Mesodermal cell (in vitro differentiated cells): ENCODE results near the gene AP4M1.
"Not testable (repeated sequence)": the region's sequence is repeated elsewhere in the genome, so short reads cannot be mapped to it uniquely, and the experiment has no call there.

ENCODE experiments used
- H3K27ac ChIP-seq: 2 replicates; pipeline ENCODE4 v1.7.0; 2013; ENCODE audit warnings: mild to moderate bottlenecking, low read depth, low read length, moderate library complexity; ENCODE audit not compliant: severe bottlenecking
- H3K36me3 ChIP-seq: 2 replicates; pipeline ENCODE4 v1.7.1; 2013; ENCODE audit warnings: mild to moderate bottlenecking, low read length, moderate library complexity; ENCODE audit not compliant: control insufficient read depth, insufficient read depth
- H3K4me1 ChIP-seq: one replicate; pipeline ENCODE4 v1.7.1; 2013; ENCODE audit warnings: mild to moderate bottlenecking, low read length; ENCODE audit not compliant: insufficient read depth, control insufficient read depth, poor library complexity, severe bottlenecking
- H3K4me3 ChIP-seq: 2 replicates; pipeline ENCODE4 v1.7.0; 2013; ENCODE audit warnings: low read length, control low read depth, mild to moderate bottlenecking; ENCODE audit not compliant: insufficient read depth, poor library complexity, severe bottlenecking; ENCODE audit errors: extremely low read depth
- H3K9me3 ChIP-seq: 2 replicates; pipeline ENCODE4 v1.7.1; 2013; ENCODE audit warnings: mild to moderate bottlenecking, low read length, moderate library complexity; ENCODE audit not compliant: control insufficient read depth
- WGBS, 2 experiments: methylation state at CpG; one replicate each; pipeline ENCODE4 v1.1.5; 2013; ENCODE audit warnings: missing lambda C conversion rate in 2 of 2; ENCODE audit not compliant: insufficient coverage in 2 of 2; 5-methylcytosine and 5-hydroxymethylcytosine counted together

Gene AP4M1

DNA sequence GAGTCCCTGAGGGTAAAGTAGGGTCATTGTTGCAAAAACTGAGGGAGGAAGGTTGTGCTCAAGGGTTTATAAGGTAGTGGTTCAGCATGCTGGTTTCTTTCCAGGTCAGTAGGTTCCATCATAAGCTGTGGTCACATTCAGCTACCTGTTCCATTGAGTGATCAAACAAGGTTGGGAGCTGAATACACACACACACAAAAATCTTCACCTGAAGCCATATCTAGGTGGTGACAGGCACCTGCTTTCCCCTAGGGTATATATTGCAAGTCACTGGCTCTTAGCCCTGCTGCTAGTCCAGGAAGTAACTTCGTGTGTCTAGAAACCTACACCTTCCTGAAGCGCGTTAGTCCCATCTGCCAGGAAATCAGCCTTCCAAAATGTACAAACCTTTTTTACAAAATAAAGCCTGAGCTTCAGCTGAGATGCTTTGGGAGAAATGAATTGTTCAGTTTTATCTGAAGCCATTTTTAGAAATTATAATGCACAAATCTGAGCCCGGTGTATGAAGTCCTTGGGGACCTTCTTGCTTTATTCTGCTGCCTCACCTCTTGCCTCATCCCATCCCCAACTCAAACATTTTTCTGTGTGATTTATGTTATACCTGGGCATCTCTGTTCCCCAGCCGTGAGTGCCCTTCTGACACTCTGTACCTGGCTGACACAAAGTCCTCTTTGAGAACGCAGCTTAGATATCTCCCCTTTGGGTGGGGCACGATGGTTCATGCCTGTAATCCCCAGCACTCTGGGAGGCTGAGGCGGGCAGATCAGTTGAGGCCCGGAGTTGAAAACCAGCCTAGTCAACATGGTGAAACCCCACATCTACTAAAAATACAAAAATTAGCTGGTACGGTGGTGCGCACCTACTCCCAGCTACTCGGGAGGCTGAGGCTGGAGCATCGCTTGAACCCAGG lies 36.7 kb downstream of the AP4M1 start:
- Histone ChIP-seq H3K4me3 (no peak overlapping the region), H3K36me3 (no peaks in the 10 kb centered on the region), H3K27ac (no peak overlapping the region), H3K4me1 (no peaks in the 10 kb centered on the region), H3K9me3 (no peaks in the 10 kb centered on the region)
- 90 to 93% methylated on average over 12 to 13 of the region's 13 CpGs for WGBS, 2 experiments

DNA sequence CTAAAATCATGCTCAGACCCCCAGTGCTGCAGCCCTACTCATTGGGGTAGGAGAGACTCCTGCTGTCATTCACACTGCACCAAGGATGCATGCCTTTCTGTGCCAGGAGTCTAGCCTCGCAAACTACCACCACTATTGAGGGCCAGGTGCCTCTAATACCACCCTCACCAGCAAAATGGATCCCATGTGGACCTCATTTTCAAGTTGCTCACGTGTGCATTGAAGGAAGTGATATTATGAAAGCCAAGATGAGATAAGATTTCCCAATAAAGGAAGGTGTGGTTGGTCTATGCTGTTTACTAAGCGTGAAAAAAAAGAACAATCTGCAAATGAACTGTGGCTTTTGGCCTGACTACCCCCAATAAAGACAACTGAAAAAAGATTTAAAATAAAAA lies 40.1 kb downstream of the AP4M1 start:
- Histone ChIP-seq H3K36me3 (no peaks in the 10 kb centered on the region), H3K4me3 (no peak overlapping the region), H3K9me3 (no peaks in the 10 kb centered on the region), H3K27ac (no peak overlapping the region), H3K4me1 (no peaks in the 10 kb centered on the region)
- 100% methylated on average over 1 of the region's 3 CpGs for WGBS, 2 experiments

DNA sequence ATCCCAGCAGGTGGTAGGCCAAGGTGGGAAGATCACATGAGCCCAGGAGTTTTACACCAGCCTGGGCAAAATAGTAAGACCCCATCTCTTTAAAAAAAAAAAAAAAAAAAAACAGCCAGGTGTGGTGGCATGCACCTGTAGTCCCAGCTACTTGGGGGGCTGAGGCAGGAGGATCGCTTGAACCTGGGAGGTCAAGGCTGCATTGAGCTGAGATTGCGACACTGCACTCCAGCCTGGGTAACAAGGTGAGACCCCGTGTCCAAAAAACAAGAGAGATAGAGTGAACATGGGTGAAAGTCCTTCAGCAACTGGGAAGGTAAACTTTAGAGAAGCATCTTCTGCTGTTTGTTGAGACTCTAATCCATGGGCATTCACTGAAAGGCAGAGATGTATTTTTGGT lies 41.0 kb downstream of the AP4M1 start:
- H3K9me3 ChIP-seq: no peaks in the 10 kb centered on the region
- H3K36me3 ChIP-seq: no peaks in the 10 kb centered on the region
- H3K4me1 ChIP-seq: no peaks in the 10 kb centered on the region
- no peak overlapping the region for H3K4me3 ChIP-seq
- 90 to 98% methylated on average over 3 of the region's 3 CpGs for WGBS, 2 experiments
- H3K27ac ChIP-seq: no peak overlapping the region

GRCh38 chr7:100146350-100146749 lies 44.9 kb downstream of the AP4M1 start:
- H3K4me3 ChIP-seq, H3K27ac ChIP-seq, H3K9me3 ChIP-seq, H3K4me1 ChIP-seq, H3K36me3 ChIP-seq: not testable (repeated sequence)
- 95% methylated on average over 3 of the region's 4 CpGs; no CpG with 5 or more reads in 1 of the 2 experiments for WGBS, 2 experiments

DNA sequence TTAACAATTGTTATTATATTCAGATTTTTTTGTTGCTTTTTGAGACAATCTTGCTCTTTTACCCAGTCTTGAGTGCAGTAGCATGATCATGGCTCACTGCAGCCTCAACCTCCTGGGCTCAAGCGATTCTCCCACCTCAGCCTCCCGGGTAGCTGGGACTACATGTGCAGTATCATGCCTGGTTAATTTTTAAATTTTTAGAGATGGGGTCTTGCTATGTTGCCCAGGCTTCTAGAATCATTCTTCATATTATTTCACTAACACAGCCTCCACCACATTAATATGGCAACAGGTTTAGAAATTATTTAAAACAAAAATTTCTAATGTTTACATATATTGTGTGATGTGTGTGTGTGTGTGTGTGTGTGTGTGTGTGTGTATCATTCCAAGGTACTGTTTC lies 45.8 kb downstream of the AP4M1 start:
- Histone ChIP-seq H3K4me3 (no peak overlapping the region), H3K4me1 (peaks cover 3% of the 10 kb centered on the region), H3K36me3 (peaks cover 7% of the 10 kb centered on the region), H3K27ac (no peak overlapping the region), H3K9me3 (no peaks in the 10 kb centered on the region)
- no CpG with 5 or more reads among the region's 2 CpGs for WGBS, 2 experiments

GRCh38 chr7:100148225-100148558 lies 46.7 kb downstream of the AP4M1 start:
- Histone ChIP-seq H3K36me3 (peaks cover 15% of the 10 kb centered on the region), H3K9me3 (no peaks in the 10 kb centered on the region), H3K4me1 (peaks cover 3% of the 10 kb centered on the region), H3K27ac (peak overlapping the region; percentile 53), H3K4me3 (peak overlapping the region; percentile 92)
- WGBS, 2 experiments: 81 to 96% methylated on average over 10 to 13 of the region's 14 CpGs

DNA sequence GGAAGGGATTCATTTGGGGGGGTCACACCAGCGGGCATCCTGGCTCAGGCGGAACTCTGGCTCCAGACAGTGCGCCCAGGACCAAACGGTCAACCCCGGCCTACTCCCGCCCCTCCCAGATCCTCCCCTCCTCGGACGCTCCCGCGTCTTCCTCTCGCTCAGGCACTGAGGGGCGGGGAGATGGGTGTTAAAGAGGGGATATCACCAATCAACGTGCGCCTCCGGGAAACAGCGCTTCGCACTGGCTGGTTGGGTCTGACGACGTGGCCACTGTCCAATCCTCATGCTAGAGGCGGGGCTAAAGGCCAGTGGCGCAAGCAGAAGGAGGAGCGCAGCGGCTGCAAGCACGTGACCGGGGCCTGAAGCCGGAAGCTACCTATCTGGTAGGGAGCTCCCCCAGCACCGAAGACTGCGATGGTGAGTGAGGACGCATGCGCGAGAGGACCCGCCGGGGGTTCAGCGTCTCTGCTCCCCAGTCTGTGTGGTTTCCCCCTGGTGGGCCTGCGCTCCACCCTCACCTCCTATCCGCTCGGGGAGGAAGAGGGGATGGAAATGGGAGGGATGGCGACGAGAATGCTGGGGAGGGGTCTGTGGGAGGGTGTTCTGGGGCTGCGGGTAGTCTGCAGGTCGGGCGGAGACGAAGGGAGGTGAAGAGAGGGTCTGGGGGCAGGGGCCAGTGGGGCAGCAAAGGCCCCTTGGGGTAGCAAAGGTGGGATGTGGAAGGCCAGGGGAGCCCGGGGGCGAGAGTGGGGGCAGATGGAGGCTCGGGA lies 47.3 kb downstream of the AP4M1 start, which contains the start of gene LAMTOR4:
Gene LAMTOR4 (plus strand): TSS at position 360 of the 770 bp plus-strand sequence. CDS start 55 bp downstream, at position 415.
- Histone ChIP-seq H3K36me3 (peaks cover 20% of the 10 kb centered on the region), H3K4me3 (peak within 1 kb of the TSS; percentile 92), H3K4me1 (peaks cover 3% of the 10 kb centered on the region), H3K9me3 (no peaks in the 10 kb centered on the region), H3K27ac (peak within 1 kb of the TSS; percentile 53)
- 1% methylated on average over 18 to 27 of the region's 46 CpGs for WGBS, 2 experiments

DNA sequence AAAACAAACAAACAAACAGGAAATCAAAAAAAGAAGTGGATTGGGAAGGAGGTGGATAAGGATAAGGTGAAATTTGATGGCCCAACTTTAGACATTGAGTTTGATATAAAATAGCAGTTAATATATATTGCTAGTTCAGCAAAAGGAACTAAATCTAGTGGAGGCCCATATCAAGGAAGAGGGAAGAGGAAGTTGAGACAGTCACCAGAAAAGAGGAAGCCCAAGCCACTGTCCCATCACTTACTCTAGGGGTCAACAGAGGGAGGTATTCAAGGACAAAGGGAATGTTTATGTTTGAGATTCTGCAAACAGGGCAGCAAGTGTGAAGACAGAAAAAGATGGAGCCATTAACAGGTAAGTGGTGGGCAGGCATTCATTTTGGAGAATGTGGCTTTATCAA lies 51.0 kb downstream of the AP4M1 start:
- Histone ChIP-seq H3K4me1 (peaks cover 18% of the 10 kb centered on the region), H3K4me3 (no peak overlapping the region), H3K36me3 (peaks cover 54% of the 10 kb centered on the region), H3K9me3 (no peaks in the 10 kb centered on the region), H3K27ac (no peak overlapping the region)

DNA sequence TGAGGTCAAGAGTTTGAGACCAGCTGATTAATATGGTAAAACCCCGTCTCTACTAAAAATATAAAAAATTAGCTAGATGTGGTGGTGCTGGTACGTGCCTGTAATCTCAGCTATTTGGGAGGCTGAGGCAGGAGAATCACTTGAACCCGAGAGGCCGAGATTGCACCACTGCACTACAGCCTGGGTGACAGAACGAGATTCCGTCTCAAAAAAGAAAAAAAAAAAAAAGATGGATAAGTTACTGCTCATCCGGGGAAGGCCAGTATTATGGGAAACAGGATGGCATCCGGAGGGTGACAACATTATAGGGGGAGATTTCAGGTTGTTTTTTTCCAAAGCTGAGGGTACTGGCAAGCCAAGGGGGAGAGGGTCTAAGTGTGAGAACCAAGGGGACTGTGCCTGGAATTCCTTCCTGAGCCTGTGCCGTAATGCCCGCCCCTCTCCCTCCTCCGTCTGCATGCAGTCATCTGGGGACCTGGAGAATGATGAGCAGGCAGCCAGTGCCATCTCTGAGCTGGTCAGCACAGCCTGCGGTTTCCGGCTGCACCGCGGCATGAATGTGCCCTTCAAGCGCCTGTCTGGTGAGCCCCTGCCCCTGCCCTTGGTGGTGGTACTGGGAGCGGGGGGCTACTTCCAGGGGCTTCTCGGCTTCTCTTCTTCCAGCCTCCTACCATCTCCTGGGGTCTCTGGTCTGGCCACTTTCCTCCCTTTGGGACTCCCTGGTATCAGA lies 51.7 kb downstream of the AP4M1 start:
- Histone ChIP-seq H3K27ac (no peak overlapping the region), H3K36me3 (peaks cover 55% of the 10 kb centered on the region), H3K9me3 (no peaks in the 10 kb centered on the region), H3K4me3 (no peak overlapping the region), H3K4me1 (peaks cover 18% of the 10 kb centered on the region)
- 91 to 95% methylated on average over 11 to 12 of the region's 18 CpGs for WGBS, 2 experiments

DNA sequence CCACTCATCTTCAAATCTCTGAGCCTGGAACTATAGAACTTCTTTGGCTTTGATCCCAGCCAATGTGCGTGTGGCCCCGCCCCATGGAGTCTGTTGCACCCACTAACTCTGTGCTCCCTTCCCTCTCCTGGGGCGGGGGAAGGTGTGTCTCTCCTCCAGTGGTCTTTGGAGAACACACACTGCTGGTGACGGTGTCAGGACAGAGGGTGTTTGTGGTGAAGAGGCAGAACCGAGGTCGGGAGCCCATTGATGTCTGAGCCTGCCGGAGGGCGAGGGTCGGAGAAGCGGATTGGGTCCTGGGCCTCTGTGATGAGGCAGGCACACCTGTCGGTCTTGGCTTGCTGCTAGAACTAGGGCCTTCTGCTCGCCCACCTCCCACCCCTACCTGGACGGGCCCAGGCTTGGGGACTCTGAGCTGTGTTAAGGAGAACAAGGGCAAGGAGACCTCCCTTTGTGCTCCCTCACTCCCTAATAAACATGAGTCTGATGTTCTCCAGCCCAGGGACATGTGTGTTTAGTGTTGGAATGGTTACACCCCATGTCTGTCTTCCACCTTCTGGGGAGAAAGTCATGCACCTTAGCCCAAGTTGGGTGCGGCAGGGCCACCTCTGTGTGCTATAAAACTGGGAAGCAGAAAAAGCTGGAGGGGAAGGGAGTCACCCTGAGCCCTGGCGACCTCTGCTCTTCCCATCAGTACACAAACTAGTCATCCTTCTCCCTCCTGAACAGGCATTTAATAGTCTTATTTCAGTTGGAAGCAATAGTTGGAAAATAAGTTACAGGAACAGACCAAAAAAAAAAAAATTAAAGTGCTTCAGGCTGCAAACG lies 52.5 kb downstream of the AP4M1 start:
- no peak overlapping the region for H3K4me3 ChIP-seq
- H3K4me1 ChIP-seq: peaks cover 15% of the 10 kb centered on the region
- no peak overlapping the region for H3K27ac ChIP-seq
- peaks cover 55% of the 10 kb centered on the region for H3K36me3 ChIP-seq
- H3K9me3 ChIP-seq: no peaks in the 10 kb centered on the region
- 89 to 94% methylated on average over 10 to 11 of the region's 16 CpGs for WGBS, 2 experiments
